ENCODE measurements around the gene SCYGR8. TPM values are rescaled to one million over a fixed set of nuclear protein-coding genes. Genes with fewer than 3 reads are reported as not detected.

Gene SCYGR8
- total and polyA plus RNA-seq, 4 donors: not detected

DNA sequence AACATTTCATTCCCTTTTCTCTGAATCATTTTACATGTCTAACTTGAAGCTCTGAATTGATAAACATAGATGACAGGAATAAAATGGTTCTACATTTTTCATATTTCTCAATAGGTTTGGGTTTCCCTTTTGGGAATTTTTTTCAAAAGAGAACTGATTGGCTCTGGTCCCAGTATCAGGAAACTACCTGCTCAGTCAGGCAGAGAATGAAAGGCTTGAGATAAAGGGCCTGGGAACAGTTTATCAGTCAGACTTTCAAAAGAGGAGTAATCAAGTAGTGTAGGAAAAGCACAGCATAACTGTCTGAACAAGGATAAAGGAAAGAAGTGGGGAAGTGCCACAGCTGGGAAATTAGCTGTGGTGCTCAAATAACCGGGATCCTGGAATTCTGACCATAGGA lies 39.6 kb downstream of the SCYGR8 start:
- Histone ChIP-seq H3K4me1 (ENCODE audit: control insufficient read depth in 1 of 2, insufficient read depth in 2 of 2, low read length in 2 of 2) (no peaks in the 10 kb centered on the region), H3K27ac (ENCODE audit: low read depth in 1 of 2, low read length in 2 of 2) (no peak overlapping the region), H3K36me3 (ENCODE audit: control insufficient read depth in 1 of 2, insufficient read depth in 2 of 2, low read length in 1 of 2) (no peaks in the 10 kb centered on the region), H3K4me3 (ENCODE audit: low read length in 2 of 2) (no peak overlapping the region), H3K9me3 (ENCODE audit: control insufficient read depth, low read length) (peaks cover 1% of the 10 kb centered on the region), H3K27me3 (ENCODE audit: control insufficient read depth in 1 of 2, insufficient read depth in 2 of 2, low read length in 1 of 2) (no peaks in the 10 kb centered on the region)
- ATAC-seq (ENCODE audit: low FRiP score): no peak
- DNase-seq: no peak
- intact Hi-C loops (cut with DNase I): no loop called here
- WGBS, 2 donors: 75 to 76% methylated on average over 1 of the region's 1 CpG

DNA sequence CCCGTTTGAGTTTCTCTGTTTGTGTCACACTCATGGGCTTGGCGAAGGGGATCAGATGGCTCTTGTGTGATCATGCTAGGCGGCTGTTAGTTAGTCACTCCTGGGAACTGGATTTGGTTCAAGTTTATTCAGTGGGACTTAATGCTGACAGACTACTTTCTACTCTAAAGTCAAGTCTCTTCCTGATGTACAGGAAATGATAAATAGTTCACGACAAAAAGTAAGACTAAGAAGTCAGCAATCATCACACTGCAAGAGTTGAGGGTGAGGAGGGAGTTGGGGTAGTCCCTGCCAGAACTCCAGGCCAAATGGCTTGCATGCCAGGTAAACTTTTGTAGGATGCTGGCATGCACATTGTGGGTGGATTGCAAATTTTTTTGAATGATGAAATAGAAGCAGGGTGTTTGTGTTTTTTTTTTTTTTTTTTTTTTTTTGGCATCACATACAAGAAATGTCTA lies 42.9 kb downstream of the SCYGR8 start:
- Histone ChIP-seq H3K27ac (ENCODE audit: low read depth in 1 of 2, low read length in 2 of 2) (no peak overlapping the region), H3K36me3 (ENCODE audit: control insufficient read depth in 1 of 2, insufficient read depth in 2 of 2, low read length in 1 of 2) (no peaks in the 10 kb centered on the region), H3K9me3 (ENCODE audit: control insufficient read depth, low read length) (peaks cover 2% of the 10 kb centered on the region), H3K27me3 (ENCODE audit: control insufficient read depth in 1 of 2, insufficient read depth in 2 of 2, low read length in 1 of 2) (no peaks in the 10 kb centered on the region), H3K4me1 (ENCODE audit: control insufficient read depth in 1 of 2, insufficient read depth in 2 of 2, low read length in 2 of 2) (no peaks in the 10 kb centered on the region), H3K4me3 (ENCODE audit: low read length in 2 of 2) (no peak overlapping the region)
- no peak for ATAC-seq (ENCODE audit: low FRiP score)
- intact Hi-C loops (cut with DNase I): no loop called here
- no peak for DNase-seq
- 58 to 61% methylated on average over 4 of the region's 4 CpGs for WGBS, 2 donors

DNA sequence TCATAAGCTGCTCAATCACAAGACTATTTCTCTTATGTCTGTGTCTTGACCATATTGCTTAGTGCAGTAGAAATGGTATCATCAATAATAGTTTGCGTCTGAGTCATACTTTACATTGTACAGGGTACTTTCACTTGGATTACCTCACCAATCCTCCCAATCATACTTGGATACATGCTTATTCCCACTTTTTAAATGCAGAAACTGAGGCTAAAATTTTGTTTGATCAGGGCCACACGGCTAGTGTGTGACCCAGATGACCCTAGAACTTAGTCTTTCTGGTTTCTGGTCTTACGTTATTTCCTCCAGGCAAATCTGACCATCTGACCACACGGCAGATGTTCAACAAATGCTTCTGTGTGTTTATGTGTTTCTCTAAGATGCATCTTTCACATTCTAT lies 44.1 kb downstream of the SCYGR8 start:
- Histone ChIP-seq H3K9me3 (ENCODE audit: control insufficient read depth, low read length) (peaks cover 2% of the 10 kb centered on the region), H3K27me3 (ENCODE audit: control insufficient read depth in 1 of 2, insufficient read depth in 2 of 2, low read length in 1 of 2) (no peaks in the 10 kb centered on the region), H3K4me3 (ENCODE audit: low read length in 2 of 2) (no peak overlapping the region), H3K4me1 (ENCODE audit: control insufficient read depth in 1 of 2, insufficient read depth in 2 of 2, low read length in 2 of 2) (no peaks in the 10 kb centered on the region), H3K27ac (ENCODE audit: low read depth in 1 of 2, low read length in 2 of 2) (no peak overlapping the region), H3K36me3 (ENCODE audit: control insufficient read depth in 1 of 2, insufficient read depth in 2 of 2, low read length in 1 of 2) (no peaks in the 10 kb centered on the region)
- intact Hi-C loops (cut with DNase I): no loop called here
- no peak for DNase-seq
- 73 to 75% methylated on average over 4 of the region's 4 CpGs for WGBS, 2 donors
- no peak for ATAC-seq (ENCODE audit: low FRiP score)

DNA sequence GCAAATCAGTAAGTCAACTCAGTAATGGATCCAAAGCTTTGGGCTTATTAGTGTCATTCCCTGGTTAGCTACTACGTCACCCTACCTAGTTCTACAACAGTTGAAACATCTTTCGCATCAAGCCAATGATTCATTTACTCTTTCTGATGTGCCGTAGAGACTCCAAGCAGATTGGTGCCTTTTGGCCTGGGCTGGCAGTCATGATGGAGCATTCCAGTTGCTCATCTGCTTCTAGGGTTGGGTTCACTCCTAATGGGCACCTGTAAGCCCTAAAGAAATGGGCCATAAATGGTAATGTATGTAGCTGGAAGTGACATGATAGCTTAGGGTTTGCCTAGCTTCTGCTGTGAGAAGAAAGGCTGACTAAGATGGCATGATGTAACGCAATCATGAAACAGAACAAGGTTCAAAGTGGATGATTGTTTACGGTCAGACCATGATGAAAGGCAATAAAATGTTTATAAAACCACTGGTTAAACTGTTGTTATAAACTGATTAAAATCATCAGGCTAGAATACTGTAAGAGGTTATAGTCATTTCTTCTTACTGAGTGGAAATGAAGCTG lies 47.5 kb downstream of the SCYGR8 start:
- no peaks in the 10 kb centered on the region for H3K4me1 ChIP-seq (ENCODE audit: control insufficient read depth in 1 of 2, insufficient read depth in 2 of 2, low read length in 2 of 2)
- DNase-seq (no peak), ATAC-seq (ENCODE audit: low FRiP score) (no peak)
- no peaks in the 10 kb centered on the region for H3K27me3 ChIP-seq (ENCODE audit: control insufficient read depth in 1 of 2, insufficient read depth in 2 of 2, low read length in 1 of 2)
- no peak overlapping the region for H3K27ac ChIP-seq (ENCODE audit: low read depth in 1 of 2, low read length in 2 of 2)
- H3K9me3 ChIP-seq (ENCODE audit: control insufficient read depth, low read length): peaks cover 2% of the 10 kb centered on the region
- no peak overlapping the region for H3K4me3 ChIP-seq (ENCODE audit: low read length in 2 of 2)
- intact Hi-C loops (cut with DNase I): no loop called here
- WGBS, 2 donors: 94 to 95% methylated on average over 5 of the region's 5 CpGs
- H3K36me3 ChIP-seq (ENCODE audit: control insufficient read depth in 1 of 2, insufficient read depth in 2 of 2, low read length in 1 of 2): no peaks in the 10 kb centered on the region

Other genes starting within 250 kb of the SCYGR8 start
- gene SCYGR2, start 147.0 kb upstream of the SCYGR8 start, total RNA-seq: not detected
- not detected for gene SCYGR2, start 147.0 kb upstream of the SCYGR8 start, polyA plus RNA-seq
- gene SCYGR3, start 131.1 kb upstream of the SCYGR8 start, total RNA-seq: not detected
- gene SCYGR3, start 131.1 kb upstream of the SCYGR8 start, polyA plus RNA-seq: not detected
- not detected for gene SCYGR4, start 128.4 kb upstream of the SCYGR8 start, total RNA-seq
- gene SCYGR4, start 128.4 kb upstream of the SCYGR8 start, polyA plus RNA-seq: not detected
- gene SCYGR5, start 79.1 kb upstream of the SCYGR8 start, total RNA-seq: not detected
- gene SCYGR5, start 79.1 kb upstream of the SCYGR8 start, polyA plus RNA-seq: not detected
- 1 to 10 TPM; 2.8 to 5.1 TPM for gene SLC19A3, start 27.9 kb upstream of the SCYGR8 start, total RNA-seq
- 1 to 10 TPM in 1 of 2 donors, under 1 TPM in 1; 0.63 to 1.0 TPM for gene SLC19A3, start 27.9 kb upstream of the SCYGR8 start, polyA plus RNA-seq
- gene SCYGR6, start 21.1 kb upstream of the SCYGR8 start, total RNA-seq: not detected
- gene SCYGR6, start 21.1 kb upstream of the SCYGR8 start, polyA plus RNA-seq: not detected
- gene SCYGR7, start 17.6 kb upstream of the SCYGR8 start, total RNA-seq: not detected
- gene SCYGR7, start 17.6 kb upstream of the SCYGR8 start, polyA plus RNA-seq: not detected
- under 1 TPM in 1 of 2 donors, not detected in 1; 0.45 TPM for gene CCL20, start 67.9 kb downstream of the SCYGR8 start, total RNA-seq
- gene CCL20, start 67.9 kb downstream of the SCYGR8 start, polyA plus RNA-seq: 1 to 10 TPM in 1 of 2 donors, under 1 TPM in 1; 0.23 to 5.5 TPM
- gene DAW1, start 125.7 kb downstream of the SCYGR8 start, total RNA-seq: under 1 TPM in 1 of 2 donors, not detected in 1; 0.88 TPM
- gene DAW1, start 125.7 kb downstream of the SCYGR8 start, polyA plus RNA-seq: under 1 TPM in 1 of 2 donors, not detected in 1; 0.41 TPM